Thymus (tissue), 11 donors: ENCODE results near the gene ARHGAP6. TPM values are rescaled to one million over a fixed set of nuclear protein-coding genes. Genes with fewer than 3 reads are reported as not detected.

Source experiments
- DNase-seq, 9 donors: peaks; one replicate each; pipeline ENCODE4 v3.0.0-alpha.2; 2013; ENCODE audit warnings: low spot score in 9 of 9, low read depth in 6 of 9, missing footprints in 1 of 9
- H3K27ac ChIP-seq, 2 donors: one replicate each; pipeline ENCODE4 v1.5.1; 2013; ENCODE audit warnings: control low read depth in 1 of 2, low read depth in 1 of 2, low read length in 1 of 2, mild to moderate bottlenecking in 1 of 2, moderate library complexity in 1 of 2
- H3K27me3 ChIP-seq, 2 donors: one replicate each; pipeline ENCODE4 v1.5.1; 2013; ENCODE audit warnings: low read length in 1 of 2; ENCODE audit not compliant: control insufficient read depth in 2 of 2, insufficient read depth in 1 of 2
- H3K36me3 ChIP-seq, 2 donors: one replicate each; pipeline ENCODE4 v1.5.1; 2013; ENCODE audit warnings: low read length in 1 of 2, mild to moderate bottlenecking in 1 of 2, moderate library complexity in 1 of 2; ENCODE audit not compliant: control insufficient read depth in 2 of 2, insufficient read depth in 2 of 2
- H3K4me1 ChIP-seq, 2 donors: one replicate each; pipeline ENCODE4 v1.5.1; 2013; ENCODE audit warnings: low read length in 2 of 2; ENCODE audit not compliant: control insufficient read depth in 2 of 2, insufficient read depth in 2 of 2
- H3K4me3 ChIP-seq, 2 donors: one replicate each; pipeline ENCODE4 v1.5.1; 2013; ENCODE audit warnings: low read length in 2 of 2, control low read depth in 1 of 2, mild to moderate bottlenecking in 1 of 2
- H3K9me3 ChIP-seq, 2 donors: one replicate each; pipeline ENCODE4 v1.5.1; 2013; ENCODE audit warnings: low read length in 1 of 2, mild to moderate bottlenecking in 1 of 2; ENCODE audit not compliant: control insufficient read depth in 2 of 2, insufficient read depth in 1 of 2
- WGBS: extraction: QIAGEN DNeasy Blood & Tissue Kit; methylation state at CpG from one replicate; pipeline ENCODE4 v1.1.7; 2013; 5-methylcytosine and 5-hydroxymethylcytosine counted together
- polyA plus RNA-seq: library from polyadenylated mRNA; stranded (reverse); fragments of 200-250 nt; gene quantifications from one replicate; pipeline ENCODE4 v1.2.3, GENCODE V29; 2013
- total RNA-seq: library from RNA; stranded (reverse); fragments of 120-200 nt; gene quantifications from one replicate; pipeline ENCODE4 v1.2.4, GENCODE V29; 2013
- donor health status: healthy.

ARHGAP6 gene
- total and polyA plus RNA-seq, 2 donors = 0.71 to 2.3 TPM

GRCh38 chrX:11408109-11408405, 257.7 kb downstream of the ARHGAP6 start:
- no peak for DNase-seq
- Histone ChIP-seq H3K9me3 (no peaks in the 10 kb centered on the region), H3K27ac (no peak overlapping the region), H3K4me3 (no peak overlapping the region), H3K27me3 (no peaks in the 10 kb centered on the region), H3K36me3 (no peaks in the 10 kb centered on the region), H3K4me1 (no peaks in the 10 kb centered on the region)
- 94% methylated on average over 5 of the region's 5 CpGs for WGBS

GRCh38 chrX:11407331-11408108, 258.2 kb downstream of the ARHGAP6 start:
- Histone ChIP-seq H3K27me3 (no peaks in the 10 kb centered on the region), H3K4me1 (no peaks in the 10 kb centered on the region), H3K27ac (no peak overlapping the region), H3K9me3 (no peaks in the 10 kb centered on the region), H3K36me3 (no peaks in the 10 kb centered on the region), H3K4me3 (no peak overlapping the region)
- no peak for DNase-seq
- 82% methylated on average over 2 of the region's 2 CpGs for WGBS

- Histone ChIP-seq H3K4me1 (no peaks in the 10 kb centered on the region), H3K4me3 (no peak overlapping the region), H3K9me3 (no peaks in the 10 kb centered on the region), H3K36me3 (no peaks in the 10 kb centered on the region), H3K27me3 (no peaks in the 10 kb centered on the region), H3K27ac (no peak overlapping the region)
- DNase-seq = no peak
- WGBS = 95% methylated on average over 9 of the region's 9 CpGs
Observed at GRCh38 chrX:11406109-11406765, 259.5 kb downstream of the ARHGAP6 start.

- 72% methylated on average over 3 of the region's 3 CpGs for WGBS
- no peaks in the 10 kb centered on the region for H3K4me1 ChIP-seq
Observed at GRCh38 chrX:11403631-11404030, 262.1 kb downstream of the ARHGAP6 start.

GRCh38 chrX:11401966-11402365, 263.8 kb downstream of the ARHGAP6 start:
- DNase-seq = no peak
- Histone ChIP-seq H3K36me3 (no peaks in the 10 kb centered on the region), H3K27ac (no peak overlapping the region), H3K9me3 (no peaks in the 10 kb centered on the region), H3K4me1 (no peaks in the 10 kb centered on the region), H3K27me3 (no peaks in the 10 kb centered on the region), H3K4me3 (no peak overlapping the region)
- WGBS = 85% methylated on average over 2 of the region's 2 CpGs

More at GRCh38 chrX:11403631-11404030, 262.1 kb downstream of the ARHGAP6 start:
- no peak overlapping the region for H3K4me3 ChIP-seq
- H3K9me3 ChIP-seq = no peaks in the 10 kb centered on the region
- no peaks in the 10 kb centered on the region for H3K27me3 ChIP-seq
- H3K36me3 ChIP-seq = no peaks in the 10 kb centered on the region
- no peak for DNase-seq
- H3K27ac ChIP-seq = no peak overlapping the region

GRCh38 chrX:11399489-11400094, 266.1 kb downstream of the ARHGAP6 start:
- Histone ChIP-seq H3K4me3 (no peak overlapping the region), H3K36me3 (no peaks in the 10 kb centered on the region), H3K27me3 (no peaks in the 10 kb centered on the region), H3K4me1 (no peaks in the 10 kb centered on the region), H3K9me3 (no peaks in the 10 kb centered on the region), H3K27ac (no peak overlapping the region)
- no peak for DNase-seq
- WGBS = 99% methylated on average over 2 of the region's 2 CpGs

GRCh38 chrX:11398785-11399184, 266.9 kb downstream of the ARHGAP6 start:
- no peak overlapping the region for H3K4me3 ChIP-seq
- DNase-seq = no peak
- no peaks in the 10 kb centered on the region for H3K27me3 ChIP-seq
- WGBS = 87% methylated on average over 1 of the region's 1 CpG
- H3K4me1 ChIP-seq = no peaks in the 10 kb centered on the region
- no peaks in the 10 kb centered on the region for H3K36me3 ChIP-seq
- H3K27ac ChIP-seq = no peak overlapping the region
- no peaks in the 10 kb centered on the region for H3K9me3 ChIP-seq

- Histone ChIP-seq H3K9me3 (no peaks in the 10 kb centered on the region), H3K4me1 (no peaks in the 10 kb centered on the region), H3K4me3 (no peak overlapping the region), H3K36me3 (no peaks in the 10 kb centered on the region), H3K27me3 (no peaks in the 10 kb centered on the region), H3K27ac (no peak overlapping the region)
- WGBS = 89% methylated on average over 3 of the region's 3 CpGs
- DNase-seq = no peak
Observed at GRCh38 chrX:11398139-11398538, 267.6 kb downstream of the ARHGAP6 start.

GRCh38 chrX:11397680-11398079, 268.0 kb downstream of the ARHGAP6 start:
- no peaks in the 10 kb centered on the region for H3K27me3 ChIP-seq
- H3K4me1 ChIP-seq = no peaks in the 10 kb centered on the region
- H3K4me3 ChIP-seq = no peak overlapping the region
- no peak for DNase-seq
- 73% methylated on average over 2 of the region's 2 CpGs for WGBS
- no peaks in the 10 kb centered on the region for H3K36me3 ChIP-seq
- H3K27ac ChIP-seq = no peak overlapping the region
- no peaks in the 10 kb centered on the region for H3K9me3 ChIP-seq
